Esophagus squamous epithelium (tissue), 4 donors: ENCODE data around the gene PHACTR2.

Experiments used
- POLR2A ChIP-seq, 4 donors: fragments of 450-650 bp; IDR thresholded peaks; one replicate each; pipeline ENCODE4 v1.6.1; 2017; ENCODE audit warnings: antibody characterized with exemption in 4 of 4, mild to moderate bottlenecking in 4 of 4, moderate library complexity in 3 of 4
- TF ChIP-seq, protein P1 (sequence below), 6 experiments: fragments of 450-650 bp in 4 of 6; fragments of 200-600 bp in 2 of 6; sonication (generic) in 2 of 6; IDR thresholded peaks; one replicate each; pipeline ENCODE4 v1.5.1; 2016 to 2019; ENCODE audit warnings: antibody characterized with exemption in 6 of 6, mild to moderate bottlenecking in 4 of 6, moderate library complexity in 4 of 6

DNA sequence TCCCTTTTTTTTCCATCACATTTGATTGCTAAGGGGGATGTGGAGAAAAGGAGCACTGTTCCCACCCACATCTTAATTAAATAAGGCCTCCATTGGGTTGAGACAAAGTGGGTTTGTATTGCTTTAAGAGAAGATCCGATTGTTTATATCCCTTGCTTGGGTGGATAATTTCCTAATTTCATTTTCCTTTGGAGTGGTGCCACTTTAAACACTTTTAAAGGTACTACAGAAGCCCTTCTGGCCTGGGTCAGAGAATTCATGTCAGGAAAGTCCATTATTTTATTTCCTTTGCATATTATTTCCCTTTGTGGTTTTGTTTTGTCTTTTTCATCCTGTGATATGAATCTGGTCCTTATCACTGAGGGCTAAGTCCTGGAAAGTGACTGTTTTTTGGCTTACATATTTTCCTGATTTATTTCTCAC is 56.9 kb downstream of the PHACTR2 start:
- TF ChIP-seq, protein P1, sequence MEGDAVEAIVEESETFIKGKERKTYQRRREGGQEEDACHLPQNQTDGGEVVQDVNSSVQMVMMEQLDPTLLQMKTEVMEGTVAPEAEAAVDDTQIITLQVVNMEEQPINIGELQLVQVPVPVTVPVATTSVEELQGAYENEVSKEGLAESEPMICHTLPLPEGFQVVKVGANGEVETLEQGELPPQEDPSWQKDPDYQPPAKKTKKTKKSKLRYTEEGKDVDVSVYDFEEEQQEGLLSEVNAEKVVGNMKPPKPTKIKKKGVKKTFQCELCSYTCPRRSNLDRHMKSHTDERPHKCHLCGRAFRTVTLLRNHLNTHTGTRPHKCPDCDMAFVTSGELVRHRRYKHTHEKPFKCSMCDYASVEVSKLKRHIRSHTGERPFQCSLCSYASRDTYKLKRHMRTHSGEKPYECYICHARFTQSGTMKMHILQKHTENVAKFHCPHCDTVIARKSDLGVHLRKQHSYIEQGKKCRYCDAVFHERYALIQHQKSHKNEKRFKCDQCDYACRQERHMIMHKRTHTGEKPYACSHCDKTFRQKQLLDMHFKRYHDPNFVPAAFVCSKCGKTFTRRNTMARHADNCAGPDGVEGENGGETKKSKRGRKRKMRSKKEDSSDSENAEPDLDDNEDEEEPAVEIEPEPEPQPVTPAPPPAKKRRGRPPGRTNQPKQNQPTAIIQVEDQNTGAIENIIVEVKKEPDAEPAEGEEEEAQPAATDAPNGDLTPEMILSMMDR (IDR thresholded peaks at IDR 0.05) = no peak
- no peak for TF ChIP-seq POLR2A (IDR thresholded peaks at IDR 0.05)
